ENCODE results near the gene MYRIP. TPM values are rescaled to one million over a fixed set of nuclear protein-coding genes. Genes with fewer than 3 reads are reported as not detected.

MYRIP gene
- total RNA-seq, 2 experiments from 2014 or later: not detected

- intact Hi-C loops (cut with micrococcal nuclease): no loop called here
- CTCF ChIA-PET: no interaction called here
- H3K36me3 Mint-ChIP-seq (ENCODE audit: low read depth): no peaks in the 10 kb centered on the region
- H3K27ac Mint-ChIP-seq: no peak overlapping the region
- H3K4me3 Mint-ChIP-seq: no peak overlapping the region
- H3K4me1 Mint-ChIP-seq (ENCODE audit: low read depth): no peaks in the 10 kb centered on the region
- peaks cover 6% of the 10 kb centered on the region for H3K27me3 Mint-ChIP-seq (ENCODE audit: low read depth)
- H3K9me3 Mint-ChIP-seq: no peaks in the 10 kb centered on the region
- DNase-seq: no peak
Measured at GRCh38 chr3:40086890-40087883, 277.8 kb downstream of the MYRIP start.

- Mint-ChIP-seq H3K36me3 (ENCODE audit: low read depth) (no peaks in the 10 kb centered on the region), H3K9me3 (no peaks in the 10 kb centered on the region), H3K27me3 (ENCODE audit: low read depth) (peaks cover 4% of the 10 kb centered on the region), H3K4me3 (no peak overlapping the region), H3K4me1 (ENCODE audit: low read depth) (no peaks in the 10 kb centered on the region), H3K27ac (no peak overlapping the region)
- CTCF ChIA-PET: no interaction called here
- intact Hi-C loops (cut with micrococcal nuclease): no loop called here
- DNase-seq: no peak
Measured at GRCh38 chr3:40088527-40089170, 279.2 kb downstream of the MYRIP start.

- H3K27me3 Mint-ChIP-seq (ENCODE audit: low read depth): no peaks in the 10 kb centered on the region
- H3K4me1 Mint-ChIP-seq (ENCODE audit: low read depth): no peaks in the 10 kb centered on the region
- H3K4me3 Mint-ChIP-seq: no peak overlapping the region
- CTCF ChIA-PET: no interaction called here
- peaks cover 4% of the 10 kb centered on the region for H3K9me3 Mint-ChIP-seq
- DNase-seq: no peak
- H3K27ac Mint-ChIP-seq: no peak overlapping the region
- intact Hi-C loops (cut with micrococcal nuclease): no loop called here
- H3K36me3 Mint-ChIP-seq (ENCODE audit: low read depth): no peaks in the 10 kb centered on the region
Measured at GRCh38 chr3:40096661-40097111, 287.3 kb downstream of the MYRIP start.

GRCh38 chr3:40097131-40098117, 288.0 kb downstream of the MYRIP start:
- no peak overlapping the region for H3K27ac Mint-ChIP-seq
- intact Hi-C loops (cut with micrococcal nuclease): no loop called here
- H3K4me1 Mint-ChIP-seq (ENCODE audit: low read depth): no peaks in the 10 kb centered on the region
- CTCF ChIA-PET: no interaction called here
- peaks cover 4% of the 10 kb centered on the region for H3K9me3 Mint-ChIP-seq
- no peak overlapping the region for H3K4me3 Mint-ChIP-seq
- H3K36me3 Mint-ChIP-seq (ENCODE audit: low read depth): no peaks in the 10 kb centered on the region
- H3K27me3 Mint-ChIP-seq (ENCODE audit: low read depth): no peaks in the 10 kb centered on the region
- DNase-seq: no peak

- Mint-ChIP-seq H3K9me3 (peaks cover 5% of the 10 kb centered on the region), H3K4me3 (no peak overlapping the region), H3K27me3 (ENCODE audit: low read depth) (no peaks in the 10 kb centered on the region), H3K4me1 (ENCODE audit: low read depth) (no peaks in the 10 kb centered on the region), H3K36me3 (ENCODE audit: low read depth) (no peaks in the 10 kb centered on the region), H3K27ac (no peak overlapping the region)
- no peak for DNase-seq
- intact Hi-C loops (cut with micrococcal nuclease): no loop called here
- CTCF ChIA-PET: no interaction called here
Measured at GRCh38 chr3:40098261-40098759, 288.9 kb downstream of the MYRIP start.

- DNase-seq: no peak
- Mint-ChIP-seq H3K9me3 (peaks cover 5% of the 10 kb centered on the region), H3K4me3 (no peak overlapping the region), H3K27ac (no peak overlapping the region), H3K36me3 (ENCODE audit: low read depth) (no peaks in the 10 kb centered on the region), H3K27me3 (ENCODE audit: low read depth) (no peaks in the 10 kb centered on the region), H3K4me1 (ENCODE audit: low read depth) (no peaks in the 10 kb centered on the region)
- CTCF ChIA-PET: no interaction called here
- intact Hi-C loops (cut with micrococcal nuclease): no loop called here
Measured at GRCh38 chr3:40099871-40100270, 290.5 kb downstream of the MYRIP start.

GRCh38 chr3:40102182-40102581, 292.8 kb downstream of the MYRIP start:
- Mint-ChIP-seq H3K27ac (no peak overlapping the region), H3K4me1 (ENCODE audit: low read depth) (no peaks in the 10 kb centered on the region), H3K27me3 (ENCODE audit: low read depth) (no peaks in the 10 kb centered on the region), H3K4me3 (no peak overlapping the region), H3K9me3 (peaks cover 5% of the 10 kb centered on the region), H3K36me3 (ENCODE audit: low read depth) (no peaks in the 10 kb centered on the region)
- no peak for DNase-seq
- intact Hi-C loops (cut with micrococcal nuclease): no loop called here
- CTCF ChIA-PET: no interaction called here

- H3K4me1 Mint-ChIP-seq (ENCODE audit: low read depth): no peaks in the 10 kb centered on the region
- CTCF ChIA-PET: no interaction called here
Measured at GRCh38 chr3:40103829-40104228, 294.4 kb downstream of the MYRIP start.

GRCh38 chr3:40104441-40104840, 295.0 kb downstream of the MYRIP start:
- H3K27ac Mint-ChIP-seq: no peak overlapping the region
- CTCF ChIA-PET: no interaction called here
- no peaks in the 10 kb centered on the region for H3K4me1 Mint-ChIP-seq (ENCODE audit: low read depth)
- H3K4me3 Mint-ChIP-seq: no peak overlapping the region
- H3K36me3 Mint-ChIP-seq (ENCODE audit: low read depth): no peaks in the 10 kb centered on the region
- peaks cover 5% of the 10 kb centered on the region for H3K9me3 Mint-ChIP-seq
- no peak for DNase-seq
- intact Hi-C loops (cut with micrococcal nuclease): no loop called here
- no peaks in the 10 kb centered on the region for H3K27me3 Mint-ChIP-seq (ENCODE audit: low read depth)

More at GRCh38 chr3:40103829-40104228, 294.4 kb downstream of the MYRIP start:
- no peaks in the 10 kb centered on the region for H3K36me3 Mint-ChIP-seq (ENCODE audit: low read depth)
- no peak overlapping the region for H3K27ac Mint-ChIP-seq
- no peak overlapping the region for H3K4me3 Mint-ChIP-seq
- DNase-seq: no peak
- no peaks in the 10 kb centered on the region for H3K27me3 Mint-ChIP-seq (ENCODE audit: low read depth)
- intact Hi-C loops (cut with micrococcal nuclease): no loop called here
- H3K9me3 Mint-ChIP-seq: peaks cover 5% of the 10 kb centered on the region

GRCh38 chr3:40108643-40109042, 299.2 kb downstream of the MYRIP start:
- DNase-seq: no peak
- intact Hi-C loops (cut with micrococcal nuclease): no loop called here
- H3K4me1 Mint-ChIP-seq (ENCODE audit: low read depth): no peaks in the 10 kb centered on the region
- H3K27me3 Mint-ChIP-seq (ENCODE audit: low read depth): no peaks in the 10 kb centered on the region
- no peaks in the 10 kb centered on the region for H3K9me3 Mint-ChIP-seq
- no peaks in the 10 kb centered on the region for H3K36me3 Mint-ChIP-seq (ENCODE audit: low read depth)
- no peak overlapping the region for H3K27ac Mint-ChIP-seq
- H3K4me3 Mint-ChIP-seq: no peak overlapping the region
- CTCF ChIA-PET: no interaction called here

GRCh38 chr3:40109641-40110490, 300.5 kb downstream of the MYRIP start:
- H3K9me3 Mint-ChIP-seq: no peaks in the 10 kb centered on the region
- no peaks in the 10 kb centered on the region for H3K27me3 Mint-ChIP-seq (ENCODE audit: low read depth)
- DNase-seq: no peak
- H3K4me3 Mint-ChIP-seq: no peak overlapping the region
- CTCF ChIA-PET: no interaction called here
- H3K27ac Mint-ChIP-seq: no peak overlapping the region
- H3K36me3 Mint-ChIP-seq (ENCODE audit: low read depth): no peaks in the 10 kb centered on the region
- intact Hi-C loops (cut with micrococcal nuclease): no loop called here
- H3K4me1 Mint-ChIP-seq (ENCODE audit: low read depth): no peaks in the 10 kb centered on the region
